Activated CD8-positive, alpha-beta memory T cell treated with anti-CD3 and anti-CD28 coated beads for 48 hours (primary cell): ENCODE results near the gene SLC5A9.
"Not testable (repeated sequence)": the region's sequence is repeated elsewhere in the genome, so short reads cannot be mapped to it uniquely, and the experiment has no call there.

ENCODE experiments used
- DNase-seq, 3 experiments: peaks; one replicate each; pipeline ENCODE4 v3.0.0-alpha.2; 2020; ENCODE audit warnings: low read depth in 2 of 3, low spot score in 2 of 3

SLC5A9 gene

GRCh38 chr1:48213462-48213861 lies 9.1 kb upstream of the SLC5A9 start:
- DNase-seq = not testable (repeated sequence)

DNA sequence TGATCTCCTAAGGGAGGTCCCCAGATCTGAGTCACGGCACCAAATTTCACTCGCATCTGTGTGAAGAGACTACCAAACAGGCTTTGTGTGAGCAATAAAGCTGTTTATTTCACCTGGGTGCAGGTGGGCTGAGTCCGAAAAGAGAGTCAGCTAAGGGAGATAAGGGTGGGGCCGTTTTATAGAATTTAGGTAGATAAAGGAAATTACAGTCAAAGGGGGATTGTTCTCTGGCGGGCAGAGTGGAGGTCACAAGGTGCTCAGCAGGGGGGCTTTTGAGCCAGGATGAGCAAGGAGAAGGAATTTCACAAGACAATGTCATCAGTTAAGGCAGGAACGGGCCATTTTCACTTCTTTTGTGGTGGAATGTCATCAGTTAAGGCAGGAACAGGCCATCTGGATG lies 8.2 kb upstream of the SLC5A9 start:
- not testable (repeated sequence) for DNase-seq

- no peak for DNase-seq
These were observed 7.7 kb upstream of the SLC5A9 start for GRCh38 chr1:48214820-48215219.

DNA sequence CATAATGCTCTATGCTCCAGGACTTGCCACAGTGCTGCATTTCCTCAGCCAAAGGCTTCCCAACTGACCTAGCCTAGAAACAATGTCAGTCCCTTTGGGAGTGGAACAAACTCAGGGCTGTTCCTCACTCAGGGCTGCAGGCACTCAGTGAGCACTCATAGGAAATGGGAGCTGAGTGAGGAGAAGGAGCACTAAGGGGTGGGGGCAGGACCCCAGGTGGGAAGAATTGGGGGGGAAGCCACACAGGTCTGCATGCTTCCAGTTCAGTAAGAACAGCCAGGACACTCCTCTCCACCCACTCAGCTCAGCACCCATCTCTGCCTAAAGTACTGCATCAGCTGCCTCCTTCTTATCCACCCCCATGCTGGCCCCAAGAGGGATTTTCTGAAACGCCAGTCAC lies 7.3 kb upstream of the SLC5A9 start:
- no peak for DNase-seq

GRCh38 chr1:48215889-48216288 lies 6.6 kb upstream of the SLC5A9 start:
- no peak for DNase-seq

- no peak for DNase-seq
These were observed 6.2 kb upstream of the SLC5A9 start for GRCh38 chr1:48216313-48216712.

DNA sequence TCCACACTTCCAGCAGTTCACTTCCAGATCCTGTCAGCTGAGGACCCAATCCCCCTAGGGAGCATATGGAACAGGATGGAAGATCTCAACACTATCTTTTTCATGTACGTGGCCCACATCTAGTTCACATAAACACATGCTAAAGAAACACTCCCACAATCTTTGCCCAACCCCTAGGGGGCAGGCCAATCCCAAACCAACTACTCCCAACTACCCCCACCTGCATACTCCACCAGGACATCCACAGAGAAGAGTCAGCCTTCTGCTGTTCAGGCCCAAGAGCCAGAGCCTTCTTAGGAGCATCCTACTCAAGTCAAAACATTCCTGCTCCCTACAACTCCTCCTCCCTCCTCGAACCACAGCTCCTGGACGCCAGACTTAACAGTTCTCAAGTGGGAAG lies 5.6 kb upstream of the SLC5A9 start:
- DNase-seq = no peak

DNA sequence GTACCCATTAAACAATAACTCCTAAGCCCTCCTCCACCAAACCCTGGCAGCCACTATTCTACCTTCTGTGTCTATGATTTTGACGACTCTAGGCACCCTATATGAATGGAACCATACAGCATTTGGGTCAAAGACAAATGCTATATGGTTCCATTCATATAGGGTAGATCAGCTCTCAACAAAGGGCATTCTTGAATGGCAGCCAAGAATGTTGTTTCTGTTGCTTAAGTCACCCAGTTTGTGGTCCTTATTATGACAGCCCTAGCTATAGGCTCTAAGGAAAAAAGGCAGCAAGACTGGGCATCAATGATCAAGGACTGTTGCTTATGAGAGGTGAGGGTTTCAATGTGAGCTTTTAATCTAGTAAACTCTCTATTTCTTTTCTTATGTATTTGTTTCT lies 4.7 kb upstream of the SLC5A9 start:
- DNase-seq = no peak

- DNase-seq = no peak
These were observed 2.7 kb upstream of the SLC5A9 start for GRCh38 chr1:48219803-48220202.

GRCh38 chr1:48221122-48221521 lies 1.4 kb upstream of the SLC5A9 start:
- DNase-seq = no peak

GRCh38 chr1:48221657-48222056 lies 859 bp upstream of the SLC5A9 start:
- no peak for DNase-seq

GRCh38 chr1:48223366-48224240 lies 1.1 kb downstream of the SLC5A9 start:
- no peak for DNase-seq

DNA sequence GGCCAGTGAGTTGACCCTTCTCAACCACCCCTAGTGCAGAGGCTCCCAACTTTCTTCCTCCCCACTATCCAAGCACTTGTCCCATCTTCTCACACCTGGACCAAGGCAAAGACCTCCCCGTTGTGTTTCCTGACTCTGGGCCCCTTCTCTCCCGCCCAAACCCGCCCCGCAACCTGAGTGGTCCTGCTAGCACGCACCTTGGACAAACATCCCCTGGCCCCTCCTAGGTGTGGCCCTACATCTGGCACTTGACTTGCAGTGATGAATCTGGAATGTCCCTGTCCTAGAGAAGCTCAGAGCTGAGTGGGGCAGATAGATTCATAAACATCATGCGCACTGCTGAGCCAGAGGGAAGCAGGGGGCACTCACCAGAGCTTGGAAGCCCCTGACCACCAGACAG lies 2.3 kb downstream of the SLC5A9 start:
- DNase-seq = no peak

- no peak for DNase-seq
These were observed 3.1 kb downstream of the SLC5A9 start for GRCh38 chr1:48225579-48225978.

GRCh38 chr1:48227165-48228013 lies 4.9 kb downstream of the SLC5A9 start:
- no peak for DNase-seq

- no peak for DNase-seq
These were observed 5.6 kb downstream of the SLC5A9 start for GRCh38 chr1:48228156-48228555.

GRCh38 chr1:48229317-48229716 lies 6.8 kb downstream of the SLC5A9 start:
- DNase-seq = no peak

GRCh38 chr1:48230236-48230635 lies 7.7 kb downstream of the SLC5A9 start:
- no peak for DNase-seq

- no peak for DNase-seq
These were observed 10.2 kb downstream of the SLC5A9 start for GRCh38 chr1:48232722-48233121.

GRCh38 chr1:48233666-48234485 lies 11.4 kb downstream of the SLC5A9 start:
- DNase-seq = no peak

GRCh38 chr1:48235652-48236051 lies 13.1 kb downstream of the SLC5A9 start:
- DNase-seq = no peak
